GM12892 (cell line): Measurements from ENCODE around the gene PHF12.

ENCODE experiments used
- POLR2A ChIP-seq: IDR thresholded peaks from 2 replicates; pipeline ENCODE4 v1.6.1; 2011; ENCODE audit warnings: low read depth, low read length, control low read depth
- POLR2AphosphoS5 ChIP-seq: IDR thresholded peaks from 2 replicates; pipeline ENCODE4 v1.6.1; 2011; ENCODE audit warnings: low read depth, low read length, control low read depth
- TAF1 ChIP-seq: IDR thresholded peaks from 2 replicates; pipeline ENCODE4 v1.6.1; 2011; ENCODE audit warnings: low read depth, mild to moderate bottlenecking, control low read depth, low read length, borderline replicate concordance

GRCh38 chr17:28901866-28902818 lies 49.2 kb downstream of the PHF12 start:
- TF ChIP-seq POLR2AphosphoS5 (no peak), POLR2A (no peak), TAF1 (0 out of 2 replicates have a peak, but pooled peaks have one; percentile 7)
